Gastrocnemius medialis (tissue), 4 donors: ENCODE data around the gene IGF1R.

Experiments used
- CTCF ChIP-seq, 5 experiments: fragments of 450-650 bp in 3 of 5; fragments of 200-600 bp in 2 of 5; sonication (generic) in 2 of 5; IDR thresholded peaks in 4 of 5; conservative IDR thresholded peaks in 1 of 5; 1 replicate in 4 of 5; 2 replicates in 1 of 5; pipeline ENCODE4 v1.5.1; 2016 to 2019; ENCODE audit warnings: antibody characterized with exemption in 5 of 5, mild to moderate bottlenecking in 3 of 5, moderate library complexity in 3 of 5
- POLR2A ChIP-seq, 2 donors: fragments of 450-650 bp; IDR thresholded peaks; one replicate each; pipeline ENCODE4 v1.6.1; 2017; ENCODE audit warnings: antibody characterized with exemption in 2 of 2, mild to moderate bottlenecking in 2 of 2, moderate library complexity in 2 of 2

- TF ChIP-seq CTCF (IDR thresholded peaks at IDR 0.05 in 4 of 5, conservative IDR thresholded peaks at IDR 0.05 in 1 of 5): no peak
- TF ChIP-seq POLR2A (IDR thresholded peaks at IDR 0.05): no peak
Measured at GRCh38 chr15:98755781-98756180, 107.4 kb downstream of the IGF1R start.
